ENCODE data around the gene SGMS1. TPM values are rescaled to one million over a fixed set of nuclear protein-coding genes. Genes with fewer than 3 reads are reported as not detected.

The SGMS1 gene
- polyA plus RNA-seq, 1 donor from 2014 or later = 8.0 TPM

DNA sequence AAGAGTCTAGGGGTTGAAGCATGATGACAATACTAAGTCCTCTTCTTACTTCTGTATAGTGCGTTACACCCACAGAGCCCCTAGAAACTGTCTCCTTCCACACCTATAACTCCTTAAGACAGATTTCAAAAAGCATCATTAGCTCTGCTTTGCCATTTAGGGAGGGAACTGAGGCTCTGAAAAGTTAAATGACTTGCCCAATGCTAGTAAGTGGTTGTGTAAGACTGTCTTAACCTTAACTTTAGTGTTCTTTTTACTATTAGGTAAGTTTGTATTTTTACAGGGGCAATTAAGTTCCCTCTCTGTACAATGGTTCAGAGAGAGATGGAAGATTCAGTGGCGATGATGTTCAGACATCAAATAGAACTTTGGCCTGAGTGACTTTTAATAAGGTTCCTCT is 299.7 kb downstream of the SGMS1 start:
- Histone ChIP-seq H3K79me2 (replicated peaks; ENCODE audit: insufficient read depth, low read length) (no peaks in the 10 kb centered on the region), H3K4me2 (ENCODE audit: low read length) (no peak overlapping the region), H3K27me3 (ENCODE audit: insufficient read depth, low read depth, low read length) (no peaks in the 10 kb centered on the region), H3K9me3 (ENCODE audit: low read length) (no peaks in the 10 kb centered on the region), H2AFZ (ENCODE audit: low read depth, low read length) (no peak overlapping the region), H3K9ac (ENCODE audit: low read length) (no peak overlapping the region), H3F3A (ENCODE audit: insufficient read depth, low read length, poor library complexity, severe bottlenecking) (no peaks in the 10 kb centered on the region), H3K9me2 (ENCODE audit: insufficient read depth, low read length) (no peaks in the 10 kb centered on the region), H3K4me3 (ENCODE audit: low read length) (no peak overlapping the region), H3K27ac (ENCODE audit: low read length) (no peak overlapping the region), H4K20me1 (ENCODE audit: insufficient read depth) (no peaks in the 10 kb centered on the region), H3K36me3 (ENCODE audit: insufficient read depth, low read length) (no peaks in the 10 kb centered on the region)
- no peak for TF ChIP-seq EZH2 (IDR thresholded peaks at IDR 0.05; ENCODE audit: borderline replicate concordance, insufficient read depth, low read length, poor library complexity, severe bottlenecking)
- no peak for TF ChIP-seq MXI1 (conservative IDR thresholded peaks at IDR 0.05; ENCODE audit: poor library complexity, severe bottlenecking)
- no peak for TF ChIP-seq EP300 (conservative IDR thresholded peaks at IDR 0.05; ENCODE audit: poor library complexity, severe bottlenecking)
- no peak for TF ChIP-seq POLR2AphosphoS5 (IDR thresholded peaks at IDR 0.05)
- no peak for TF ChIP-seq SMC3 (conservative IDR thresholded peaks at IDR 0.05; ENCODE audit: poor library complexity)
- no peak for TF ChIP-seq TAF1 (IDR thresholded peaks at IDR 0.05; ENCODE audit: low read depth)
- no peak for TF ChIP-seq RAD21 (conservative IDR thresholded peaks at IDR 0.05)
- TF ChIP-seq, protein P1, sequence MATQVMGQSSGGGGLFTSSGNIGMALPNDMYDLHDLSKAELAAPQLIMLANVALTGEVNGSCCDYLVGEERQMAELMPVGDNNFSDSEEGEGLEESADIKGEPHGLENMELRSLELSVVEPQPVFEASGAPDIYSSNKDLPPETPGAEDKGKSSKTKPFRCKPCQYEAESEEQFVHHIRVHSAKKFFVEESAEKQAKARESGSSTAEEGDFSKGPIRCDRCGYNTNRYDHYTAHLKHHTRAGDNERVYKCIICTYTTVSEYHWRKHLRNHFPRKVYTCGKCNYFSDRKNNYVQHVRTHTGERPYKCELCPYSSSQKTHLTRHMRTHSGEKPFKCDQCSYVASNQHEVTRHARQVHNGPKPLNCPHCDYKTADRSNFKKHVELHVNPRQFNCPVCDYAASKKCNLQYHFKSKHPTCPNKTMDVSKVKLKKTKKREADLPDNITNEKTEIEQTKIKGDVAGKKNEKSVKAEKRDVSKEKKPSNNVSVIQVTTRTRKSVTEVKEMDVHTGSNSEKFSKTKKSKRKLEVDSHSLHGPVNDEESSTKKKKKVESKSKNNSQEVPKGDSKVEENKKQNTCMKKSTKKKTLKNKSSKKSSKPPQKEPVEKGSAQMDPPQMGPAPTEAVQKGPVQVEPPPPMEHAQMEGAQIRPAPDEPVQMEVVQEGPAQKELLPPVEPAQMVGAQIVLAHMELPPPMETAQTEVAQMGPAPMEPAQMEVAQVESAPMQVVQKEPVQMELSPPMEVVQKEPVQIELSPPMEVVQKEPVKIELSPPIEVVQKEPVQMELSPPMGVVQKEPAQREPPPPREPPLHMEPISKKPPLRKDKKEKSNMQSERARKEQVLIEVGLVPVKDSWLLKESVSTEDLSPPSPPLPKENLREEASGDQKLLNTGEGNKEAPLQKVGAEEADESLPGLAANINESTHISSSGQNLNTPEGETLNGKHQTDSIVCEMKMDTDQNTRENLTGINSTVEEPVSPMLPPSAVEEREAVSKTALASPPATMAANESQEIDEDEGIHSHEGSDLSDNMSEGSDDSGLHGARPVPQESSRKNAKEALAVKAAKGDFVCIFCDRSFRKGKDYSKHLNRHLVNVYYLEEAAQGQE (IDR thresholded peaks at IDR 0.05; ENCODE audit: borderline replicate concordance) = no peak
- TF ChIP-seq, protein P2, sequence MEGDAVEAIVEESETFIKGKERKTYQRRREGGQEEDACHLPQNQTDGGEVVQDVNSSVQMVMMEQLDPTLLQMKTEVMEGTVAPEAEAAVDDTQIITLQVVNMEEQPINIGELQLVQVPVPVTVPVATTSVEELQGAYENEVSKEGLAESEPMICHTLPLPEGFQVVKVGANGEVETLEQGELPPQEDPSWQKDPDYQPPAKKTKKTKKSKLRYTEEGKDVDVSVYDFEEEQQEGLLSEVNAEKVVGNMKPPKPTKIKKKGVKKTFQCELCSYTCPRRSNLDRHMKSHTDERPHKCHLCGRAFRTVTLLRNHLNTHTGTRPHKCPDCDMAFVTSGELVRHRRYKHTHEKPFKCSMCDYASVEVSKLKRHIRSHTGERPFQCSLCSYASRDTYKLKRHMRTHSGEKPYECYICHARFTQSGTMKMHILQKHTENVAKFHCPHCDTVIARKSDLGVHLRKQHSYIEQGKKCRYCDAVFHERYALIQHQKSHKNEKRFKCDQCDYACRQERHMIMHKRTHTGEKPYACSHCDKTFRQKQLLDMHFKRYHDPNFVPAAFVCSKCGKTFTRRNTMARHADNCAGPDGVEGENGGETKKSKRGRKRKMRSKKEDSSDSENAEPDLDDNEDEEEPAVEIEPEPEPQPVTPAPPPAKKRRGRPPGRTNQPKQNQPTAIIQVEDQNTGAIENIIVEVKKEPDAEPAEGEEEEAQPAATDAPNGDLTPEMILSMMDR (IDR thresholded peaks at IDR 0.05; ENCODE audit: poor library complexity, severe bottlenecking) = no peak

DNA sequence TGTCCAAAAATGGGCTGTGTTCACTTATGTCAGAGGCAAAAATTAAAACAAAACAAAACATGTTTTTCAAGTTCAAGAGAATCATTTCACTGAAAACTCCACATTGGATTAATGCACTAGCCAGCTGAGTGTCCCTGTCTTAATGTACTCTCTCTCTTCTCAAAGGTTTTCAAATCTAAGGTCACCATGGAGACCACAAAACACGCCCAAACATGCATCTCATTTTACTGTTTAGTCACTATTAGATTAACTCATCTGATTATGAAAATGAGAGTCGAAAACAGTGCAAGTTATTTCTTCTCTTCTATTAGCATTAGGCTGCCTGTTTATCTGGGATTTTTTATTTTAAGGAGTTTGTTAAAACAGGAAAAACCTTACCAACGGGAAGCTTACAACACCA is 301.7 kb downstream of the SGMS1 start:
- Histone ChIP-seq H3K79me2 (replicated peaks; ENCODE audit: insufficient read depth, low read length) (no peaks in the 10 kb centered on the region), H3K4me2 (ENCODE audit: low read length) (no peak overlapping the region)

More for the DNA sequence above, 301.7 kb downstream of the SGMS1 start:
- Histone ChIP-seq H3K36me3 (ENCODE audit: insufficient read depth, low read length) (no peaks in the 10 kb centered on the region), H2AFZ (ENCODE audit: low read depth, low read length) (no peak overlapping the region), H3K27me3 (ENCODE audit: insufficient read depth, low read depth, low read length) (no peaks in the 10 kb centered on the region), H3K9me3 (ENCODE audit: low read length) (no peaks in the 10 kb centered on the region), H3K9ac (ENCODE audit: low read length) (no peak overlapping the region), H3F3A (ENCODE audit: insufficient read depth, low read length, poor library complexity, severe bottlenecking) (no peaks in the 10 kb centered on the region), H3K4me3 (ENCODE audit: low read length) (no peak overlapping the region), H4K20me1 (ENCODE audit: insufficient read depth) (no peaks in the 10 kb centered on the region), H3K9me2 (ENCODE audit: insufficient read depth, low read length) (no peaks in the 10 kb centered on the region), H3K27ac (ENCODE audit: low read length) (no peak overlapping the region)
- TF ChIP-seq EP300 (conservative IDR thresholded peaks at IDR 0.05; ENCODE audit: poor library complexity, severe bottlenecking) = no peak
- no peak for TF ChIP-seq EZH2 (IDR thresholded peaks at IDR 0.05; ENCODE audit: borderline replicate concordance, insufficient read depth, low read length, poor library complexity, severe bottlenecking)
- TF ChIP-seq, protein P2 (IDR thresholded peaks at IDR 0.05; ENCODE audit: poor library complexity, severe bottlenecking) = no peak

Data from neural cell (in vitro differentiated cells).